NB4 (cell line): ENCODE data around the gene ACO1.

Experiments
- MAX ChIP-seq: IDR thresholded peaks from 2 replicates; pipeline ENCODE4 v1.6.1; 2011; ENCODE audit warnings: low read depth, low read length
- MYC ChIP-seq: IDR thresholded peaks from 2 replicates; pipeline ENCODE4 v1.6.1; 2011; ENCODE audit warnings: low read depth, low read length
- POLR2A ChIP-seq: IDR thresholded peaks from 2 replicates; pipeline ENCODE4 v1.6.1; 2011; ENCODE audit warnings: mild to moderate bottlenecking; ENCODE audit not compliant: insufficient read length; ENCODE audit errors: extremely low read depth
- TF ChIP-seq, protein P1 (sequence below): IDR thresholded peaks from one replicate; pipeline ENCODE4 v1.5.1; 2012; ENCODE audit warnings: low read depth, low read length

DNA sequence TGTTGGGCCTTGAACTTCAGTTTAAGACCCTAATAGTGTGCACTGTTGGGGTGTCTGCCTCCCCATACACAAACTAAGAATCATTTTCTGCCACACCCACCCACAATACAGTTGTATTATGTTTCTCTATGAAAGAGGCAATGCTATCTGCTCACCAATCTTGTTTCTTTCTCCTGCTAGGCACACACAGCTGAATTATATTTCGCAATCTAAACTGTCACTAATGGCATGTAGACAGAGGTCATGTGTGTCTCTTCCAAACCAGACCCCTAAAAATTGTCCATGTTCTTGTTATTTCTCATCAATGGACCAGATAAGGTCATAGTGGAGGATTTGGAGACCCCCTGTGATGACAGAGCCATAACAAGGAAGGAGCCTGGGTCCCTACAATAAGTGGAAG lies 84.3 kb downstream of the ACO1 start:
- 0 out of 2 replicates have a peak, but pooled peaks have one; percentile 1 for TF ChIP-seq MYC
- TF ChIP-seq, protein P1, sequence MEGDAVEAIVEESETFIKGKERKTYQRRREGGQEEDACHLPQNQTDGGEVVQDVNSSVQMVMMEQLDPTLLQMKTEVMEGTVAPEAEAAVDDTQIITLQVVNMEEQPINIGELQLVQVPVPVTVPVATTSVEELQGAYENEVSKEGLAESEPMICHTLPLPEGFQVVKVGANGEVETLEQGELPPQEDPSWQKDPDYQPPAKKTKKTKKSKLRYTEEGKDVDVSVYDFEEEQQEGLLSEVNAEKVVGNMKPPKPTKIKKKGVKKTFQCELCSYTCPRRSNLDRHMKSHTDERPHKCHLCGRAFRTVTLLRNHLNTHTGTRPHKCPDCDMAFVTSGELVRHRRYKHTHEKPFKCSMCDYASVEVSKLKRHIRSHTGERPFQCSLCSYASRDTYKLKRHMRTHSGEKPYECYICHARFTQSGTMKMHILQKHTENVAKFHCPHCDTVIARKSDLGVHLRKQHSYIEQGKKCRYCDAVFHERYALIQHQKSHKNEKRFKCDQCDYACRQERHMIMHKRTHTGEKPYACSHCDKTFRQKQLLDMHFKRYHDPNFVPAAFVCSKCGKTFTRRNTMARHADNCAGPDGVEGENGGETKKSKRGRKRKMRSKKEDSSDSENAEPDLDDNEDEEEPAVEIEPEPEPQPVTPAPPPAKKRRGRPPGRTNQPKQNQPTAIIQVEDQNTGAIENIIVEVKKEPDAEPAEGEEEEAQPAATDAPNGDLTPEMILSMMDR = no peak
- TF ChIP-seq POLR2A = no peak
- TF ChIP-seq MAX = no peak
